ENCODE measurements around the gene SRRT. TPM values are rescaled to one million over a fixed set of nuclear protein-coding genes. Genes with fewer than 3 reads are reported as not detected.

The SRRT gene
- total and polyA plus RNA-seq, 2 of the 4 experiments (the other 2 are of a cell fraction), result 41.4 to 93.5 TPM

DNA sequence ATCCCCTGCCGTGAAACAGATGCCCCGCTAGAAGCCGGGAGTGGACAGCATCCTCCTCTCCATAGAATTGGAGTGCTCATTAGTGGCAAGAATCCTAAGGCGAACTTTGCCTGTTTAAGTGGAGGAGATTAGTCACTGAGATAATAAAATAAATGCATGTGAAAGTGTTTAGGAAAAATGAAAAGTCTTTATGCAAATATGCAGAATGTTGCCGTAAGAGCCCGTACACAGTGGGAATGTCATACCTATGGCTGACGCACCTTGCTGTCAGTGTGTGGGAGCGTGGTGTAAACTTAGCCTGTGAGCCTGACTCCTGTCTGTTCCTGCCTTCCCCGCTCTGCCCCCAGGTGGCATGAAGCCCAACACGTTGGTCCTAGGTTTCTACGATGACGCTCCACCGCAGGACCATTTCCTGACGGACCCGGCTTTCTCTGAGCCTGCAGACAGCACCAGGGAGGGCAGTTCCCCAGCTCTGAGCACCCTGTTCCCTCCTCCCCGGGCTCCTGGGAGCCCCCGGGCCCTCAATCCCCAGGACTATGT, 9.5 kb upstream of the SRRT start:
- TF ChIP-seq RCOR1 (IDR thresholded peaks at IDR 0.05; ENCODE audit: insufficient replicate concordance, low read length) (no peak), POLR2A (IDR thresholded peaks at IDR 0.05; ENCODE audit: low read depth, low read length) (no peak), MAZ (IDR thresholded peaks at IDR 0.05; ENCODE audit: borderline replicate concordance, low read depth, low read length) (no peak), MAFK (IDR thresholded peaks at IDR 0.05; ENCODE audit: low read depth, low read length) (no peak), SMC3 (IDR thresholded peaks at IDR 0.05; ENCODE audit: low read depth, low read length) (no peak), FOS (IDR thresholded peaks at IDR 0.05; ENCODE audit: low read depth, low read length) (no peak), MXI1 (IDR thresholded peaks at IDR 0.05; ENCODE audit: borderline replicate concordance, low read depth, low read length) (no peak), RAD21 (IDR thresholded peaks at IDR 0.05; ENCODE audit: low read length) (no peak)
- TF ChIP-seq, protein P1, sequence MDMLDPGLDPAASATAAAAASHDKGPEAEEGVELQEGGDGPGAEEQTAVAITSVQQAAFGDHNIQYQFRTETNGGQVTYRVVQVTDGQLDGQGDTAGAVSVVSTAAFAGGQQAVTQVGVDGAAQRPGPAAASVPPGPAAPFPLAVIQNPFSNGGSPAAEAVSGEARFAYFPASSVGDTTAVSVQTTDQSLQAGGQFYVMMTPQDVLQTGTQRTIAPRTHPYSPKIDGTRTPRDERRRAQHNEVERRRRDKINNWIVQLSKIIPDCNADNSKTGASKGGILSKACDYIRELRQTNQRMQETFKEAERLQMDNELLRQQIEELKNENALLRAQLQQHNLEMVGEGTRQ (IDR thresholded peaks at IDR 0.05; ENCODE audit: low read depth, low read length), result no peak
- TF ChIP-seq, protein P2, sequence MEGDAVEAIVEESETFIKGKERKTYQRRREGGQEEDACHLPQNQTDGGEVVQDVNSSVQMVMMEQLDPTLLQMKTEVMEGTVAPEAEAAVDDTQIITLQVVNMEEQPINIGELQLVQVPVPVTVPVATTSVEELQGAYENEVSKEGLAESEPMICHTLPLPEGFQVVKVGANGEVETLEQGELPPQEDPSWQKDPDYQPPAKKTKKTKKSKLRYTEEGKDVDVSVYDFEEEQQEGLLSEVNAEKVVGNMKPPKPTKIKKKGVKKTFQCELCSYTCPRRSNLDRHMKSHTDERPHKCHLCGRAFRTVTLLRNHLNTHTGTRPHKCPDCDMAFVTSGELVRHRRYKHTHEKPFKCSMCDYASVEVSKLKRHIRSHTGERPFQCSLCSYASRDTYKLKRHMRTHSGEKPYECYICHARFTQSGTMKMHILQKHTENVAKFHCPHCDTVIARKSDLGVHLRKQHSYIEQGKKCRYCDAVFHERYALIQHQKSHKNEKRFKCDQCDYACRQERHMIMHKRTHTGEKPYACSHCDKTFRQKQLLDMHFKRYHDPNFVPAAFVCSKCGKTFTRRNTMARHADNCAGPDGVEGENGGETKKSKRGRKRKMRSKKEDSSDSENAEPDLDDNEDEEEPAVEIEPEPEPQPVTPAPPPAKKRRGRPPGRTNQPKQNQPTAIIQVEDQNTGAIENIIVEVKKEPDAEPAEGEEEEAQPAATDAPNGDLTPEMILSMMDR (conservative IDR thresholded peaks at IDR 0.05; ENCODE audit: low read depth, low read length), result no peak
- dilution Hi-C loops (cut with HindIII; ENCODE audit: low sequenced_read_pairs, unreplicated experiment), result no loop called here
- H2AFZ ChIP-seq (replicated peaks; ENCODE audit: low read length, poor library complexity), result no peak overlapping the region
- in situ Hi-C loops (cut with MboI; ENCODE audit: low sequenced_read_pairs), result loop anchor here (25.0 kb wide), 2 partner anchors 278 to 403 kb away; partner anchors contain the start of genes FBXO24, LRCH4 and SPACDR
- H3K27me3 ChIP-seq (ENCODE audit: control insufficient read depth, insufficient read depth, low read length), result no peaks in the 10 kb centered on the region
- DNase-seq (peak; percentile 45), ATAC-seq (ENCODE audit: low read depth) (no peak)
- no peak overlapping the region for H3K18ac ChIP-seq (ENCODE audit: low read depth, low read length)
- H4K91ac ChIP-seq (ENCODE audit: insufficient read depth, low read depth, low read length), result no peak overlapping the region
- H3K4ac ChIP-seq (ENCODE audit: low read depth, low read length), result 0 out of 2 replicates have a peak overlapping the region, but pooled peaks have one; percentile 9
- H3K23ac ChIP-seq (ENCODE audit: low read depth, low read length), result no peak overlapping the region
- peaks cover 24% of the 10 kb centered on the region for H3K36me3 ChIP-seq (ENCODE audit: control insufficient read depth, insufficient read depth, low read length)
- no TSS peak for BruUV-seq (replicated peaks)
- peak overlapping the region; percentile 49 for H2AK5ac ChIP-seq (ENCODE audit: low read depth, low read length)
- ChIA-PET POLR2A (ENCODE audit: unreplicated experiment) (no interaction called here), CTCF (no interaction called here)
- no peak overlapping the region for H3K56ac ChIP-seq (ENCODE audit: extremely low read depth, insufficient read depth, low read length)
- H4K8ac ChIP-seq (ENCODE audit: low read depth in 2 of 2, low read length in 2 of 2), result no peak overlapping the region
- no peak overlapping the region for H3K4me3 ChIP-seq (ENCODE audit: insufficient read depth, low read depth, low read length)
- peaks cover 18% of the 10 kb centered on the region for H3K4me1 ChIP-seq (ENCODE audit: control insufficient read depth, insufficient read depth, low read length)
- H2BK120ac ChIP-seq (ENCODE audit: low read depth, low read length), result no peak overlapping the region
- H3K27ac ChIP-seq (ENCODE audit: insufficient read depth, low read length), result no peak overlapping the region
- H4K5ac ChIP-seq (ENCODE audit: low read depth, low read length), result no peak overlapping the region
- H3K79me1 ChIP-seq (ENCODE audit: low read depth in 1 of 2, low read length in 2 of 2), result peaks cover 3 to 35% of the 10 kb centered on the region in 2 experiments
- H3K9me1 ChIP-seq (ENCODE audit: insufficient read depth, low read length), result peaks cover 4% of the 10 kb centered on the region; the same call in 1 of the 2 replicates
- H2BK5ac ChIP-seq (ENCODE audit: low read depth, low read length, poor library complexity, severe bottlenecking), result no peak overlapping the region
- H3K4me2 ChIP-seq (ENCODE audit: low read depth, low read length), result no peak overlapping the region
- peak overlapping the region; percentile 84 for H2AK9ac ChIP-seq (replicated peaks; ENCODE audit: low read depth, low read length, poor library complexity)
- no peak overlapping the region for H3K9ac ChIP-seq (ENCODE audit: low read depth, low read length)
- H3K14ac ChIP-seq (replicated peaks; ENCODE audit: low read depth, low read length), result no peak overlapping the region
- intact Hi-C loops (cut with micrococcal nuclease), result no loop called here
- H2BK15ac ChIP-seq (ENCODE audit: low read depth, low read length), result no peak overlapping the region
- no peaks in the 10 kb centered on the region for H3K9me3 ChIP-seq (ENCODE audit: control insufficient read depth, insufficient read depth, low read length)
- 0 out of 2 replicates have a peak, but pooled peaks cover 3% of the 10 kb centered on the region for H4K20me1 ChIP-seq (ENCODE audit: insufficient read depth, low read length)
- WGBS, 2 experiments (ENCODE audit: extremely low coverage in 2 of 2, insufficient read length in 1 of 2), result 77% methylated on average over 7 of the region's 17 CpGs; no CpG with 5 or more reads in 1 of the 2 experiments
- H2BK20ac ChIP-seq (ENCODE audit: low read depth, low read length), result no peak overlapping the region
